Neutrophil (primary cell): ENCODE data around the gene SSH2.
"Not testable (repeated sequence)": the region's sequence is repeated elsewhere in the genome, so short reads cannot be mapped to it uniquely, and the experiment has no call there.

Experiments used
- H3K27ac ChIP-seq: fragments of 200-600 bp; sonication (generic); 2 replicates; pipeline ENCODE4 v1.5.1; 2016; ENCODE audit warnings: mild to moderate bottlenecking, moderate library complexity
- H3K27me3 ChIP-seq: fragments of 200-600 bp; sonication (generic); 2 replicates; pipeline ENCODE4 v1.6.0; 2016; ENCODE audit warnings: mild to moderate bottlenecking
- H3K36me3 ChIP-seq: fragments of 200-600 bp; sonication (generic); 2 replicates; pipeline ENCODE4 v1.5.1; 2017
- H3K4me1 ChIP-seq, 2 experiments: fragments of 200-600 bp in 1 of 2; sonication (generic) in 1 of 2; 1 replicate in 1 of 2; 2 replicates in 1 of 2; pipeline versions ENCODE4 v1.5.1 to v1.6.1; 2013 to 2016; ENCODE audit warnings: low read depth in 1 of 2, low read length in 1 of 2, mild to moderate bottlenecking in 1 of 2, moderate library complexity in 1 of 2; ENCODE audit not compliant: control insufficient read depth in 1 of 2, insufficient read depth in 1 of 2
- H3K4me3 ChIP-seq, 2 experiments: fragments of 200-600 bp in 1 of 2; sonication (generic) in 1 of 2; 1 replicate in 1 of 2; 2 replicates in 1 of 2; pipeline ENCODE4 v1.5.1; 2013 to 2016; ENCODE audit warnings: low read depth in 1 of 2, low read length in 1 of 2, mild to moderate bottlenecking in 1 of 2, moderate library complexity in 1 of 2
- H3K9me3 ChIP-seq: fragments of 200-600 bp; sonication (generic); 2 replicates; pipeline ENCODE4 v1.5.1; 2016
- TF ChIP-seq, protein P1 (sequence below): fragments of 200-600 bp; sonication (generic); IDR thresholded peaks from 2 replicates; pipeline ENCODE4 v1.5.1; 2016; ENCODE audit warnings: antibody characterized with exemption

The SSH2 gene

DNA sequence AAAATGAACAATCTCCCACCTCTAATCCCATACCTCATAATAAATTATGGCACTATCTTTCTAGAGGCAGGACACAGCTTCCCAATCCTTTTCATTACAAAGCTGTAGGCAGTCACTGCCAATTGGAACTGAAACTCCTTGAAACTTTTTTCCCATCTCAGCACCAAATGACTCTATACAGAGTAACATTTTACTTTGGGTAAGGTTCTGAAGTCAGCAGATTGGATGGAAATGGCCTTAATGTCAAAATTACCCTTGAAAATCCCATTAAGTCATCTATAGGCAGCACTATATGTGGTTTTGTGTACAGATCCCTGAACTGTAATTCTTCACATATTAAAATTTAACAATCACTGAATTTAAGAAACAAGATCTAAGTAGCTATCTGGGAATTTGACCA is 277.1 kb downstream of the SSH2 start:
- no peaks in the 10 kb centered on the region for H3K27me3 ChIP-seq
- no peaks in the 10 kb centered on the region for H3K9me3 ChIP-seq
- TF ChIP-seq, protein P1, sequence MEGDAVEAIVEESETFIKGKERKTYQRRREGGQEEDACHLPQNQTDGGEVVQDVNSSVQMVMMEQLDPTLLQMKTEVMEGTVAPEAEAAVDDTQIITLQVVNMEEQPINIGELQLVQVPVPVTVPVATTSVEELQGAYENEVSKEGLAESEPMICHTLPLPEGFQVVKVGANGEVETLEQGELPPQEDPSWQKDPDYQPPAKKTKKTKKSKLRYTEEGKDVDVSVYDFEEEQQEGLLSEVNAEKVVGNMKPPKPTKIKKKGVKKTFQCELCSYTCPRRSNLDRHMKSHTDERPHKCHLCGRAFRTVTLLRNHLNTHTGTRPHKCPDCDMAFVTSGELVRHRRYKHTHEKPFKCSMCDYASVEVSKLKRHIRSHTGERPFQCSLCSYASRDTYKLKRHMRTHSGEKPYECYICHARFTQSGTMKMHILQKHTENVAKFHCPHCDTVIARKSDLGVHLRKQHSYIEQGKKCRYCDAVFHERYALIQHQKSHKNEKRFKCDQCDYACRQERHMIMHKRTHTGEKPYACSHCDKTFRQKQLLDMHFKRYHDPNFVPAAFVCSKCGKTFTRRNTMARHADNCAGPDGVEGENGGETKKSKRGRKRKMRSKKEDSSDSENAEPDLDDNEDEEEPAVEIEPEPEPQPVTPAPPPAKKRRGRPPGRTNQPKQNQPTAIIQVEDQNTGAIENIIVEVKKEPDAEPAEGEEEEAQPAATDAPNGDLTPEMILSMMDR: no peak
- H3K4me1 ChIP-seq: no peaks in the 10 kb centered on the region
- no peak overlapping the region for H3K4me3 ChIP-seq
- H3K36me3 ChIP-seq: peaks cover 98% of the 10 kb centered on the region
- H3K27ac ChIP-seq: peak overlapping the region; percentile 49

DNA sequence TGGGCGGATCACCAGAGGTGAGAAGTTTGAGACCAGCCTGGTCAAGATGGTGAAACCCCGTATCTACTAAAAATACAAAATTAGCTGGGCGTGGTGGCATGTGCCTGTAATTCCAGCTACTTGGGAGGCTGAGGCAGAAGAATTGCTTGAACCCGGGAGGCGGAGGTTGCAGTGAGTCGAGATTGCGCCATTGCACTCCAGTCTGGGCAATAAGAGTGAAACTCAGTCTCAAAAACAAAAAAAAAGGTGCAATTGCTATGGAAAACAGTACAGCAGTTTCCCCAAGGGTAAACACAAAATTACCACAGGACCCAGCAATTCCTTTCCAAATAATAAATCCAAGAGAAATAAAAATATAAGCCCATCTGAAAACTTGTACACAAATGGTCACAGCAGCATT is 278.1 kb downstream of the SSH2 start:
- not testable (repeated sequence) for H3K27me3 ChIP-seq
- H3K36me3 ChIP-seq: peaks cover 100% of the 10 kb centered on the region

DNA sequence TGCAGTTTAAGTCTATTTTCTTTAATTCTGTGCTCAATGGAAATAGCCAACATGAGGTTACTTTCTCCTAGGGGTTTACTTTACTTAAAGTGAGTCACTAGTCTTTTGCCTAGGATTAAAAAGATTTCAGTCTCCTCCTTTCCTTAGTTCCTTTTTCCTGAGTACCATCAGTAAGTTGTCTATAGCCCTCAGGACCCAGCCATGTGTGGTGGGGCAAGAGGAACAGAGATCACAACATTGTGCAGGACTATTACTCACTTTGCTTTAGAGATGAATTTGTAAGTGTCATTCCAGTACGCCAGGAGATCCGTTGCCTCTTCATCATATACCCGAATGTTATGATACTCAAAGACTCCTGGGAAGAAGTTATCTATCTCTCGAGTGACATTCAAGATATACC is 279.6 kb downstream of the SSH2 start:
- Histone ChIP-seq H3K9me3 (no peaks in the 10 kb centered on the region), H3K36me3 (peaks cover 100% of the 10 kb centered on the region), H3K4me3 (no peak overlapping the region), H3K27ac (peak overlapping the region; percentile 1), H3K27me3 (no peaks in the 10 kb centered on the region), H3K4me1 (no peaks in the 10 kb centered on the region)
- TF ChIP-seq, protein P1: no peak

More for the DNA sequence above, 278.1 kb downstream of the SSH2 start:
- H3K27ac ChIP-seq, H3K9me3 ChIP-seq, H3K4me1 ChIP-seq, H3K4me3 ChIP-seq: not testable (repeated sequence)

DNA sequence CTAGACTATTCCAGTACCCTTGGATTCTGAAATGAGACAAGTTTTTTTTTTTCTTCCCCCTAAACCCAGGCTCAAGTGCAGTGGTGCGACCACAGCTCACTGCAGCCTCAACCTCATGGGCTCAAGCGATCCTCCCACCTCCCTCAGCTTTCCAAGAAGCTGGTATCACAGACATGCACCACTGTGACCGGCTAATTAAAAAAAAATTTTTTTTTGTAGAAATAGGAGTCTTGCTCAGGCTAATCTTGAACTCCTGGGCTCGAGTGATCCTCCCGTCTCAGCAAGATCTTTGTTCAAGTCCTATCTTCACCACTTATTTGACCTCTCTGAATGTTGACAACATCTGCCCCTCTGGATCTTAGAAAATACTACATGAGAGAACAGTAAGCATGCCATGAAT is 280.7 kb downstream of the SSH2 start:
- H3K4me3 ChIP-seq: no peak overlapping the region
- H3K4me1 ChIP-seq: no peaks in the 10 kb centered on the region
- H3K27ac ChIP-seq: no peak overlapping the region
- peaks cover 100% of the 10 kb centered on the region for H3K36me3 ChIP-seq
- H3K9me3 ChIP-seq: no peaks in the 10 kb centered on the region
- no peaks in the 10 kb centered on the region for H3K27me3 ChIP-seq
- TF ChIP-seq, protein P1: no peak

DNA sequence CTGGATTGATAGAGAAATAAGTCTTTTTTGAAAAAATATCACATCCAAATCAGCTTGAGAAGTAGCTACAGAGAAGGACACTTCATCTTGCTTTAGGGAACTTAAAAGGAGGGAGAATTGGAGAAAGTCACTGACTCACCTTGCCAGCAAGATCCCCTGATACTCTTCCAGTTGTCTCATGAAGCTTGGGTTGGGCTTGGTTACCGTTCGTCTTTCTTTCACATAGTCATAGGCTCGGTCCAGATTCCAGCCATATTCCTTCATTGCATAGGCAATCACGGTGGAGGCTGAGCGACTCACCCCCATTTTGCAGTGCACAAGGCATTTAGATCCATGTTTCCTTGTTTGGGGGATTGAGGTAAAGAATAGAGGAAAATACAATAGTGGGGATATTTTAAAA is 282.0 kb downstream of the SSH2 start:
- H3K36me3 ChIP-seq: peaks cover 100% of the 10 kb centered on the region

DNA sequence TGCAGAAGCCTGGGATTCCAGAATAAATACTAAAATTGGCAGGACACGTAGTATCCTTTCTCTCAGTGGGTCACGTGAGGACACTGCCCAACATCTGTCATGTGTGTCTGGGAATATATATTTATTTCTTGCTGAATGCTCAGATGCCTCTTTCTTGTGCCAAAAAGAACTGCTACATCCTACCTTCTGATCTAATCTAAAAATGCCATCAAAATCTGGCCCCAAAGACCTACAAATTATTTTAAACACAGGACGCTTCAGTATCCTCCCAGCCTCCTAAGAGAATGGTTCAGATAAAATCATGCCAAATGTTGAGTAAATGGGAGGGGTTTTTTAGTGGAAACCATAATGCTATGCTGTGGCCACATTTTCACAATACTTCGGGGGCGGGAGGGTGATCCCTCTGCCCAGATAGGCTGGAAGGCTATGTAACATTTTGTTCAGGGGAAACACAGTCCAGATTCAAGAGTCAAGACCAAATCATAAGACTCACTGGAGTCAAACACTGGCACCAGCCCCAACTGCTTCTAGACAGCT is 284.4 kb downstream of the SSH2 start:
- TF ChIP-seq, protein P1: no peak
- Histone ChIP-seq H3K36me3 (peaks cover 100% of the 10 kb centered on the region), H3K27me3 (no peaks in the 10 kb centered on the region), H3K4me3 (no peak overlapping the region), H3K4me1 (no peaks in the 10 kb centered on the region), H3K9me3 (no peaks in the 10 kb centered on the region), H3K27ac (peak overlapping the region; percentile 24)

More for the DNA sequence above, 282.0 kb downstream of the SSH2 start:
- Histone ChIP-seq H3K4me3 (no peak overlapping the region), H3K27ac (no peak overlapping the region), H3K27me3 (no peaks in the 10 kb centered on the region), H3K9me3 (no peaks in the 10 kb centered on the region), H3K4me1 (no peaks in the 10 kb centered on the region)
- TF ChIP-seq, protein P1: no peak
